Suprapubic skin (tissue), 4 donors: ENCODE data around the gene CLCNKA. TPM values are rescaled to one million over a fixed set of nuclear protein-coding genes. Genes with fewer than 3 reads are reported as not detected.

Source experiments
- DNase-seq, 2 donors: peaks; one replicate each; pipeline ENCODE4 v3.0.0-alpha.2; 2019; ENCODE audit warnings: low spot score in 2 of 2
- H3K27ac ChIP-seq: fragments of 200-600 bp; sonication (generic); one replicate; pipeline ENCODE4 v1.5.1; 2019
- H3K27me3 ChIP-seq: fragments of 200-600 bp; sonication (generic); one replicate; pipeline ENCODE4 v1.5.1; 2019
- H3K36me3 ChIP-seq: fragments of 200-600 bp; sonication (generic); one replicate; pipeline ENCODE4 v1.5.1; 2019
- H3K4me1 ChIP-seq: fragments of 200-600 bp; sonication (generic); one replicate; pipeline ENCODE4 v1.5.1; 2019
- H3K4me3 ChIP-seq: fragments of 200-600 bp; sonication (generic); one replicate; pipeline ENCODE4 v1.5.1; 2019; ENCODE audit warnings: mild to moderate bottlenecking
- H3K9me3 ChIP-seq: fragments of 200-600 bp; sonication (generic); one replicate; pipeline ENCODE4 v1.5.1; 2019
- CTCF ChIP-seq, 2 donors: fragments of 200-600 bp in 1 of 2; fragments of 450-650 bp in 1 of 2; sonication (generic) in 1 of 2; IDR thresholded peaks; one replicate each; pipeline ENCODE4 v1.5.1; 2016 to 2019; ENCODE audit warnings: antibody characterized with exemption in 2 of 2, mild to moderate bottlenecking in 1 of 2, moderate library complexity in 1 of 2
- EP300 ChIP-seq: sonication (generic); formaldehyde crosslinking; IDR thresholded peaks from one replicate; pipeline ENCODE4 v1.6.1; 2017; ENCODE audit warnings: antibody characterized with exemption
- POLR2A ChIP-seq, 2 donors: fragments of 450-650 bp; IDR thresholded peaks; one replicate each; pipeline ENCODE4 v1.6.1; 2017; ENCODE audit warnings: antibody characterized with exemption in 2 of 2, mild to moderate bottlenecking in 2 of 2, moderate library complexity in 2 of 2
- POLR2AphosphoS5 ChIP-seq, 3 donors: sonication (generic); formaldehyde crosslinking; IDR thresholded peaks; one replicate each; pipeline ENCODE4 v1.6.1; 2017; ENCODE audit warnings: antibody characterized with exemption in 3 of 3
- WGBS: methylation state at CpG from one replicate; pipeline ENCODE4 v1.1.5; 2018; 5-methylcytosine and 5-hydroxymethylcytosine counted together
- total RNA-seq, 4 donors: library from RNA; depleted of rRNA; stranded (reverse); fragments of >200 nt; gene quantifications; one replicate each; pipeline ENCODE4 v1.1.0, GENCODE V29; 2016

The CLCNKA gene
- total RNA-seq, 4 donors from 2014 or later = 0.23 to 1.9 (median 0.51) TPM; not detected in 1

- DNase-seq = no peak
- Histone ChIP-seq H3K9me3 (no peaks in the 10 kb centered on the region), H3K4me1 (no peaks in the 10 kb centered on the region), H3K27ac (no peak overlapping the region), H3K36me3 (no peaks in the 10 kb centered on the region), H3K4me3 (no peak overlapping the region), H3K27me3 (no peaks in the 10 kb centered on the region)
- TF ChIP-seq POLR2A (IDR thresholded peaks at IDR 0.05) = no peak
- no peak for TF ChIP-seq CTCF (IDR thresholded peaks at IDR 0.05)
- TF ChIP-seq POLR2AphosphoS5 (IDR thresholded peaks at IDR 0.05) = no peak
- no peak for TF ChIP-seq EP300
- 87% methylated on average over 12 of the region's 13 CpGs for WGBS
Observed at GRCh38 chr1:15988856-15989736, 32.7 kb upstream of the CLCNKA start.

GRCh38 chr1:15989776-15990175 is 32.1 kb upstream of the CLCNKA start:
- TF ChIP-seq CTCF (IDR thresholded peaks at IDR 0.05) = no peak
- TF ChIP-seq POLR2A (IDR thresholded peaks at IDR 0.05) = no peak
- TF ChIP-seq POLR2AphosphoS5 (IDR thresholded peaks at IDR 0.05) = no peak
- TF ChIP-seq EP300 = no peak
- Histone ChIP-seq H3K27me3 (no peaks in the 10 kb centered on the region), H3K4me1 (no peaks in the 10 kb centered on the region), H3K27ac (no peak overlapping the region), H3K9me3 (no peaks in the 10 kb centered on the region), H3K36me3 (no peaks in the 10 kb centered on the region), H3K4me3 (no peak overlapping the region)
- no peak for DNase-seq
- 53% methylated on average over 9 of the region's 9 CpGs for WGBS

GRCh38 chr1:15991427-15992186 is 30.2 kb upstream of the CLCNKA start:
- TF ChIP-seq EP300 = no peak
- no peak overlapping the region for H3K27ac ChIP-seq
- H3K27me3 ChIP-seq = no peaks in the 10 kb centered on the region
- no peaks in the 10 kb centered on the region for H3K9me3 ChIP-seq
- 83% methylated on average over 4 of the region's 11 CpGs for WGBS
- no peaks in the 10 kb centered on the region for H3K36me3 ChIP-seq
- H3K4me1 ChIP-seq = no peaks in the 10 kb centered on the region
- no peak for DNase-seq
- no peak overlapping the region for H3K4me3 ChIP-seq

GRCh38 chr1:15992187-15992553 is 29.7 kb upstream of the CLCNKA start:
- Histone ChIP-seq H3K27me3 (no peaks in the 10 kb centered on the region), H3K9me3 (no peaks in the 10 kb centered on the region), H3K4me3 (no peak overlapping the region), H3K4me1 (no peaks in the 10 kb centered on the region), H3K36me3 (no peaks in the 10 kb centered on the region), H3K27ac (no peak overlapping the region)
- no peak for TF ChIP-seq POLR2A (IDR thresholded peaks at IDR 0.05)
- TF ChIP-seq POLR2AphosphoS5 (IDR thresholded peaks at IDR 0.05) = no peak
- no peak for TF ChIP-seq EP300
- TF ChIP-seq CTCF (IDR thresholded peaks at IDR 0.05) = no peak
- no peak for DNase-seq
- WGBS = 96% methylated on average over 6 of the region's 7 CpGs

- no peak for TF ChIP-seq POLR2AphosphoS5 (IDR thresholded peaks at IDR 0.05)
- TF ChIP-seq CTCF (IDR thresholded peaks at IDR 0.05) = no peak
- TF ChIP-seq EP300 = no peak
- TF ChIP-seq POLR2A (IDR thresholded peaks at IDR 0.05) = no peak
- Histone ChIP-seq H3K9me3 (no peaks in the 10 kb centered on the region), H3K27ac (no peak overlapping the region), H3K4me1 (no peaks in the 10 kb centered on the region), H3K27me3 (no peaks in the 10 kb centered on the region), H3K36me3 (no peaks in the 10 kb centered on the region), H3K4me3 (no peak overlapping the region)
- 65% methylated on average over 7 of the region's 17 CpGs for WGBS
- DNase-seq = no peak
Observed at GRCh38 chr1:15992582-15993500, 29.0 kb upstream of the CLCNKA start.
